HepG2 (cell line): ENCODE results near the gene IL17D. TPM values are rescaled to one million over a fixed set of nuclear protein-coding genes. Genes with fewer than 3 reads are reported as not detected.

Source experiments
- ATAC-seq: fragments of 200-7000 bp; cut with Tn5 transposase; 3 replicates; pipeline ENCODE4 v1.9.1; 2020; ENCODE audit warnings: mild to moderate bottlenecking, moderate library complexity
- BruUV-seq: library from RNA; stranded (reverse); fragments of 400-500 nt; replicated peaks from 2 replicates; lab custom pipeline; 2021; lab: Mats Ljungman, UMichigan
- CTCF ChIA-PET: fragments of 300-600 bp; formaldehyde crosslinking; extraction: SDS; loops from one replicate; lab custom pipeline; 2021; ENCODE audit warnings: low total read pairs, inconsistent platforms, low intra/inter-chr PET ratio; lab: Yijun Ruan, JAX
- POLR2A ChIA-PET: fragments of 350-600 bp; sonication (Branson Sonifier 250); formaldehyde crosslinking; loops from one replicate; lab custom pipeline; 2020; ENCODE audit warnings: antibody characterized with exemption, inconsistent platforms; lab: Yijun Ruan, JAX
- DNase-seq: peaks from one replicate; pipeline ENCODE4 v3.0.0-alpha.2; 2015; ENCODE audit warnings: low spot score
- FAIRE-seq: peaks from 3 replicates; lab custom pipeline; 2011; peaks lifted over from hg19 to GRCh38; lab: Jason Lieb, UNC
- H2AFZ ChIP-seq: one replicate; pipeline ENCODE4 v1.6.1; 2011; ENCODE audit warnings: low read length, inconsistent platforms
- H3K27ac ChIP-seq: fragments of 300-600 bp; 3 replicates; pipeline ENCODE4 v1.8.0; 2011; ENCODE audit warnings: mixed run types, mild to moderate bottlenecking, mixed read lengths, low read length, inconsistent platforms; ENCODE audit not compliant: insufficient read depth; ENCODE audit errors: extremely low read length
- H3K27me3 ChIP-seq, 2 experiments: fragments of 200-600 bp in 1 of 2; 2 replicates in 1 of 2; 3 replicates in 1 of 2; pipeline versions ENCODE4 v1.6.0 to v1.8.0; 2011; ENCODE audit warnings: low read length in 2 of 2, mild to moderate bottlenecking in 2 of 2, moderate library complexity in 2 of 2, inconsistent platforms in 1 of 2; ENCODE audit not compliant: insufficient read depth in 2 of 2, control insufficient read depth in 1 of 2
- H3K36me3 ChIP-seq, 2 experiments: fragments of 200-600 bp in 1 of 2; replicated peaks in 1 of 2; 2 replicates in 1 of 2; 3 replicates in 1 of 2; pipeline versions ENCODE4 v1.5.1 to v1.8.0; 2011; ENCODE audit warnings: low read length in 2 of 2, inconsistent platforms in 1 of 2; ENCODE audit not compliant: insufficient read depth in 2 of 2, control insufficient read depth in 1 of 2
- H3K4me1 ChIP-seq: 2 replicates; pipeline ENCODE4 v1.5.1; 2012; ENCODE audit warnings: low read length, inconsistent platforms; ENCODE audit not compliant: insufficient read depth
- H3K4me2 ChIP-seq: 2 replicates; pipeline ENCODE4 v1.6.0; 2011; ENCODE audit warnings: low read depth, low read length, inconsistent platforms
- H3K4me3 ChIP-seq, 3 experiments: fragments of 200-600 bp in 1 of 3; sonication (generic), shearing (Covaris generic) in 1 of 3; replicated peaks in 1 of 3; 2 replicates each; pipeline ENCODE4 v1.5.1; 2011 to 2016; ENCODE audit warnings: low read length in 3 of 3, inconsistent platforms in 2 of 3, low read depth in 2 of 3, mild to moderate bottlenecking in 2 of 3, control low read depth in 1 of 3, mixed read lengths in 1 of 3; ENCODE audit not compliant: insufficient read depth in 1 of 3
- H3K79me2 ChIP-seq: one replicate; pipeline ENCODE4 v1.6.1; 2011; ENCODE audit warnings: low read length, inconsistent platforms; ENCODE audit not compliant: insufficient read depth
- H3K9ac ChIP-seq: 2 replicates; pipeline ENCODE4 v1.6.0; 2011; ENCODE audit warnings: mild to moderate bottlenecking, low read depth, low read length, inconsistent platforms; ENCODE audit not compliant: insufficient read depth
- H3K9me3 ChIP-seq: 2 replicates; pipeline ENCODE4 v1.5.1; 2012; ENCODE audit warnings: mild to moderate bottlenecking, low read length
- H4K20me1 ChIP-seq: 2 replicates; pipeline ENCODE4 v1.6.0; 2011; ENCODE audit warnings: inconsistent platforms, mild to moderate bottlenecking, low read length, moderate library complexity; ENCODE audit not compliant: insufficient read depth
- ARNTL ChIP-seq: sonication (generic); formaldehyde crosslinking; IDR thresholded peaks from 2 replicates; pipeline ENCODE4 v1.4.0; 2020; ENCODE audit warnings: mild to moderate bottlenecking, missing genetic modification reagents
- ZNF451 ChIP-seq: sonication (generic); formaldehyde crosslinking; IDR thresholded peaks from 2 replicates; pipeline ENCODE4 v1.5.0; 2020; ENCODE audit warnings: mild to moderate bottlenecking, missing genetic modification reagents
- WGBS: methylation state at CpG from one replicate; pipeline ENCODE4 v1.1.6; 2017; ENCODE audit warnings: low lambda C conversion rate; 5-methylcytosine and 5-hydroxymethylcytosine counted together
- in situ Hi-C: cut with HindIII; loops from 2 replicates; pipeline ENCODE4 v1.10.0; 2017; ENCODE audit warnings: low pct_unique_long_range_greater_than_20kb; ENCODE audit not compliant: extremely low pct_ligation_motif_present
- intact Hi-C: fragments of 100-400 bp; cut with micrococcal nuclease; formaldehyde crosslinking; loops from one replicate; pipeline ENCODE4 v1.10.0; 2022; ENCODE audit not compliant: unreplicated experiment
- polyA plus RNA-seq, 8 experiments: library from polyadenylated mRNA; depleted of rRNA in 3 of 8; stranded (reverse) in 7 of 8; unstranded in 1 of 8; fragments of >200 nt; fragmentation: Illumina TruSeq in 4 of 8; extraction: Trizol in 4 of 8; gene quantifications; 2 replicates each; pipeline versions ENCODE4 v1.2.1 to v1.2.3, GENCODE V29; 2011 to 2016; ENCODE audit warnings: low read depth in 4 of 8, missing spikeins in 1 of 8, mixed read lengths in 1 of 8; ENCODE audit not compliant: insufficient read depth in 1 of 8
- total RNA-seq, 5 experiments: library from RNA; depleted of rRNA; stranded (reverse); fragments of >200 nt; fragmentation: Illumina TruSeq; extraction: Trizol; gene quantifications; 2 replicates each; pipeline ENCODE4 v1.2.3, GENCODE V29; 2016; ENCODE audit warnings: low read depth in 1 of 5

The IL17D gene
- total and polyA plus RNA-seq, 2 of the 13 experiments (the other 11 are each of a cell fraction or from before 2014, with no cell fraction given), result 1.1 to 2.2 TPM

GRCh38 chr13:20671789-20672188 lies 31.7 kb upstream of the IL17D start:
- FAIRE-seq, result no peak
- no peak overlapping the region for H2AFZ ChIP-seq
- no peaks in the 10 kb centered on the region for H3K9me3 ChIP-seq
- no peaks in the 10 kb centered on the region for H3K4me1 ChIP-seq
- no peaks in the 10 kb centered on the region for H3K27me3 ChIP-seq
- H4K20me1 ChIP-seq, result no peaks in the 10 kb centered on the region
- in situ Hi-C loops (no loop called here), intact Hi-C loops (no loop called here)
- CTCF ChIA-PET, result no interaction called here
- H3K9ac ChIP-seq, result no peak overlapping the region
- TF ChIP-seq ARNTL (CRISPR knock-in tag), result no peak
- no peak overlapping the region for H3K27ac ChIP-seq
- POLR2A ChIA-PET, result no interaction called here
- peaks cover 0 to 3% of the 10 kb centered on the region in 2 experiments; a peak in 1 of 5 replicates for H3K36me3 ChIP-seq
- H3K4me2 ChIP-seq, result no peak overlapping the region
- 88% methylated on average over 1 of the region's 1 CpG for WGBS
- H3K79me2 ChIP-seq, result no peaks in the 10 kb centered on the region
- BruUV-seq, result no TSS peak
- no peak for DNase-seq
- H3K4me3 ChIP-seq, result no peak overlapping the region
- ATAC-seq, result no peak

- Histone ChIP-seq H3K36me3 (peaks cover 0 to 3% of the 10 kb centered on the region in 2 experiments; a peak in 1 of 5 replicates), H3K4me1 (no peaks in the 10 kb centered on the region)
- no peak for TF ChIP-seq ZNF451 (CRISPR knock-in tag)
- TF ChIP-seq, all 625 proteins: peak for 0
- FAIRE-seq, result no peak
- Histone ChIP-seq H3K4me2 (no peak overlapping the region), H3K27me3 (no peaks in the 10 kb centered on the region), H3K9me3 (no peaks in the 10 kb centered on the region), H4K20me1 (no peaks in the 10 kb centered on the region), H2AFZ (no peak overlapping the region), H3K27ac (no peak overlapping the region), H3K9ac (no peak overlapping the region), H3K79me2 (no peaks in the 10 kb centered on the region), H3K4me3 (no peak overlapping the region)
- 83% methylated on average over 2 of the region's 2 CpGs for WGBS
- CTCF ChIA-PET, result no interaction called here
- POLR2A ChIA-PET, result no interaction called here
- in situ Hi-C loops, result no loop called here
- no peak for DNase-seq
- ATAC-seq, result no peak
- BruUV-seq, result no TSS peak
- intact Hi-C loops, result no loop called here
Measured at GRCh38 chr13:20672772-20673171, 30.7 kb upstream of the IL17D start.
